Cerebellar nuclear complex (tissue), 1 donor: Measurements from ENCODE around the gene ZNF607.
"Not testable (repeated sequence)": the region's sequence is repeated elsewhere in the genome, so short reads cannot be mapped to it uniquely, and the experiment has no call there.

ENCODE experiments used
- DNase-seq, 2 experiments: peaks; one replicate each; lab custom pipeline; 2025; lab: John Stamatoyannopoulos, UW

Gene ZNF607

GRCh38 chr19:37719111-37719926 is at the start of gene ZNF607:
Gene ZNF607 (minus strand): TSS chr19:37719761. CDS start chr19:37711618, 8,143 bp downstream.
- peak in 1 of 2 experiments; percentile 80 for DNase-seq

GRCh38 chr19:37763488-37763887 is 43.9 kb upstream of the ZNF607 start:
- DNase-seq, result no peak

GRCh38 chr19:37757683-37758082 is 38.1 kb upstream of the ZNF607 start:
- DNase-seq, result not testable (repeated sequence)

DNA sequence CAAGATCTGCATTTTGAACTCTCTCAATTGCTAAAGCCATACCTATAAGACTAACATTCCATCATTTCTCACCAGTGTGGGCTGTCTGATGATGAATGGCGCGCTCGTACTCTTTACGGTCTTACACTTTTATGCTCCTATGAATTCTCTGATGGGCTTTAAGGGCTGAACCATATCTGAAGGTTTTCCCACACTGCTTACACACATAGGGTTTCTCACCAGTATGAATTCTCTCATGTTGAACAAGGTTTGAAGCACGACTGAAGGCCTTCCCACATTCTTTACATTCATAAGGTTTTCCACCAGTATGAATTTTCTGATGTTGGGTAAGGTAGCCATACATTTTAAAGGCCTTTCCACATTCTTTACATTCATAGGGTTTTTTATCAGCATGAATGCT is 18.8 kb upstream of the ZNF607 start:
- DNase-seq, result no peak

- no peak for DNase-seq
These were observed 5.6 kb upstream of the ZNF607 start for GRCh38 chr19:37725181-37725580.

DNA sequence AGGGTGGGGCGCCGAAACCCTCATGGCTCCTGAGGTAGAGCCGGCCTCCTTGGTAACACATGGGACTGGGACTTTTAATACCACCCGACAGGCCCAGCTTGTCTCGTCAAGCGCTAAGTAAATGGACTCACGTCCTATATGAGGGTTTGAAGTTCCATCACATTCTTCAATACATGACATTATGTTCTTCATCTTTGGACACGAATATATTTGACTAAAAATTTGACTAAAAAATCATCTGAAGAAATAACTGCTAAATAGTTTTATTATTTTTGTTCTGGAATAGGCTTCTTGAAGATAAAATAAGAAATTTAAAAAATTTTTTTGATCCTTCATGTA is 335 bp upstream of the ZNF607 start:
- DNase-seq, result no peak

GRCh38 chr19:37718304-37718703 is 1.3 kb downstream of the ZNF607 start:
- DNase-seq, result no peak

DNA sequence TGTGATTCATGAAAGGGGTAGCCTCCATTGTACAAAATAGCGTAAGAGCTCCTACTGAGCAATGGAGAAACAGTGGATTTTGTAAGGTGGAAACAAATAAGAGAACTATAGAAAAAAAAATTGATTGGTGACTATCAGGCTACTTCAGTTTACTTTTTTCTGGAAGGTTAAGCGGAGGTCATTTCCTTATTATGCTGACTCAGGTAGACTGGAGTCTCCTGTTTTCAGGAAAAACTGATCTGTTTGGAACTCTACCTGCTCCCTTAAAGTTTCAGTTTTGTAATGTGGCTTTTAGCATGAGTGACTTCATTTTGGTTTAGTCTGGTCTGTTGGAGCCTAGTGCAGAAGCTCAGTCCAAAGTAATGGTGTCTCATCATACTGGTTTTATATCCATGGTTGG is 3.4 kb downstream of the ZNF607 start:
- DNase-seq, result no peak

- no peak for DNase-seq
These were observed 13.4 kb downstream of the ZNF607 start for GRCh38 chr19:37706052-37706605.

GRCh38 chr19:37699057-37699456 is 20.5 kb downstream of the ZNF607 start:
- no peak for DNase-seq

DNA sequence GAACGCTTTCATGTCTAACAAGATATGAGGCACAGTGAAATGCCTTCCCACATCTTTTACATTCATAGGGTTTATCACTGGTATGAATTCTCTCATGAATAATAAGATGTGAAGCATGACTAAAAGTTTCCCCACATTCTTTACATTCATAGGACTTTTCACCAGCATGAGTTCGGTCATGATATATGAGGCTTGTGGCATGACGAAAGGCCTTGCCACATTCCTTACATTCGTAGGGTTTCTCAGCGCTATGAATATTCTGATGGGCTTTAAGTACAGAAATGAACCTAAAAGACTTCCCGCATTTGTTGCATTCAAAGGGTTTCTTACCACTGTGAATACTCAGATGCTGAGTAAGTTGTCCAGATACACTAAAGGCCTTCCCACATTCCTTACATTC is 21.3 kb downstream of the ZNF607 start:
- DNase-seq, result no peak

DNA sequence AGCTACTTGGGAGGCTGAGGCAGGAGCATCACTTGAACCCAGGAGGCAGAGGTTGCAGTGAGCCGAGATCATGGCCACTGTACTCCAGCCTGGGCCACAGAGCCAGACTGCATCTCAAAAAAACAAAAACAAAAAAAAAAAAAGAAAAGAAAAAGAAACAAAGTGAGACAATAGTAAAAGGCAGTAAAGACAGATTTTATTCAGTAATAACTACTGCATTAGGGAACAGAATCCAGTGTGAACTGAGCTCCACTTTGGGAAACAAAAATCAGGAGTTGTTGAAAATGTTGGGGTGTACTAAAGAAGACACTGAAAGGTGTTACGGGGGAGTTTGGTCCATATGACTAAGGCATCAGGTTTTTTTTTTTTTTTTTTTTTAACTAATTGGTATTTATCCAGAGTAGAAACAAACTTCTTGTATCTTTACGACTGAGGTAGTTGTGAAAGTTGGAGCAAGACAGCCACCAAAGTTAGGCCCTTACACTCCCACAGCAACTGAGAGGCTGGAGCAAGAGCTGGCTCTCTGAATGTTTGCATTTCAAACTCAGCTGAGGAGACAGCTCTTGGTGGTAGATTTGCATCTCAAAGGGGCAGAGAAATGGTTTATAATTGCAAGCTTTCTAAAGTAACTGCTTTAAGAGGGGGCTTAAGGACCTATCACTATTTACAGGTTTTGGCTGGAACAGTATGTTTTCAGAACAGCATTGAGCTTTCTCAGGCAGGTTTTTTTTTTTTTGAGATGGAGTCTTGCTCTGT is 24.2 kb downstream of the ZNF607 start:
- DNase-seq, result no peak

DNA sequence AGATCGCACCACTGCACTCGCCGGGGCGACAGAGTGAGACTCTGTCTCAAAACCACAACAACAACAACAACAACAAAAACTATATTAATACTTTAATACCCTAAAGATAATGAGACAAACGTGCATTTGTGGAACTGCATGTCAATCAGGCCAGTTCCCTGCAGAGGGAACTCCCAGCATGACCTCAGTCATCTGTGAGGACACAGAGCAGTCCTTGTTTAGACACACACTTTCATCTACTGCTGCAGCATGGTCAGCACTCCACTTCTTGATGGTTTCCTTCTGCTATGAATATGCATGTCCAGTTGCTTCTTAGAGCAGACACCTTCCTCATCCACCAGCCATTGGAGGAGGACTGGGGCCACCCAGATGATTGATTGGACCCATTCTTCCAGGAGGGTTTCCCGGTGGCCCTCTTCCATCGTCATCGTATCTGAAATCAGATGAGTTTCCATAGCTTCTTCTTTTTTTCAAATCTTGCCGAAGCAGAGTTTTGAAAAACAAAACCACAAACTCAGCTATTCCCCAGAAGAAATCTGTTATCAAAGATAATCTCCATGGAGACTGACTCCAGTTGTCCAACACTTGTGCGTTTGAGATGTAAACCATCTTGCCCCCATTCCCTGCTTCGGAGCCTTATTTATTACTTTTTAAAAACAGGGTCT is 26.5 kb downstream of the ZNF607 start:
- no peak for DNase-seq

- peak in 1 of 2 experiments; percentile 66 for DNase-seq
These were observed 27.6 kb downstream of the ZNF607 start for GRCh38 chr19:37691881-37692504.

DNA sequence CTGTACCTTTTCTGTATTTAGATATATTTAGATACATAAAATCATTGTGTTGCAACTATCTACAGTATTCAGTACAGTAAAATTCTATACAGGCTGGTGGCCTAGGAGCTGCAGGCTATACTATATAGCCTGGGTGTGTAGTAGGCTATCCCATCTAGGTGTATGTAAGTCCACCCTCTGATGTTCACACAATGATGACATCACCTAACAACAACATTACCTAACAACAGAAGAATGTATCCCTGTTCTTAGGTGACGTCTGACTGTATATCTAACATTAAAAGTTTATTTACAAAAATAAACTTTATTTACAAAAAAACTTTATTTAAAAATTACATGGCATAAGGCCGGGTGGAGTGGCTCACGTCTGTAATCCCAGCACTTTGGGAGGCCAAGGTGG is 36.0 kb downstream of the ZNF607 start:
- DNase-seq, result no peak

DNA sequence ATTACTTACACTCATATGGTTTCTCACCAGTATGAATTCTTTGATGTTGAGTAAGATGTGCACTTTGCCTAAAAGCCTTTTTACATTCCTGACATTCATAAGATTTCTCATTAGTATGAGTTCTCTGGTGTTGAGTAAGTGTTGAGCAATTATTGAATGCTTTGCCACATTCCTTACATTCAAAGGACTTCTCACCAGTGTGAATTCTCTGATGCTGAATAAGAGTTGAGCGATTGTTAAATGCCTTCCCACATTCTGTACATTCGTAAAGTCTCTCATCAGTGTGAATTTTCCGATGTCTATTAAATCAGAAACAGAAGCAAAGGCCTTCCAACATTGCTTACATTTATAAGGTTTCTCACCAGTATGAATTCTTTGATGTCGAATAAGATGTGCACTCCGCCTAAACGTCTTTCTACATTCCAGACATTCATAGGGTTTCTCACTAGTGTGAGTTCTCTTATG is 50.1 kb downstream of the ZNF607 start:
- no peak for DNase-seq

DNA sequence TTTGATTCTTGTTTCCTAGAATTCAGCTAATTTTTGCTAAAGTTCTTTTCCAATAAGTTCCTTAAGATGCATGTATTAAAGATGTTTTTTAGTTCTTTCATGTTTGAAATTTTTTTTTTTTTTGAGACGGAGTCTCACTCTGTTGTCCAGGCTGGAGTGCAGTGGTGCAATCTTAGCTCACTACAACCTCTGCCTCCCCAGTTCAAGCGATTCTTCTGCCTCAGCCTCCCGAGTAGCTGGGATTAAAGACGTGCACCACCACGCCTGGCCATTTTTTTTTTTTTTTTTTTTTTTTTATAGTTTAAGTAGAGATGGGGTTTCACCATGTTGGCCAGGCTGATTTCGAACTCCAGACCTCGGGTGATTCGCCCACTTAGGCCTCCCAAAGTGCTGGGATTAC is 62.4 kb downstream of the ZNF607 start:
- DNase-seq, result not testable (repeated sequence)

GRCh38 chr19:37655689-37656371 is 63.7 kb downstream of the ZNF607 start:
- peak in 1 of 2 experiments; percentile 59 for DNase-seq

GRCh38 chr19:37655301-37655688 is 64.3 kb downstream of the ZNF607 start, which contains the start of gene ZFP30:
Gene ZFP30 (minus strand): TSS chr19:37655465. CDS start chr19:37647822, 7,643 bp downstream.
- peak in 1 of 2 experiments; percentile 52 for DNase-seq

GRCh38 chr19:37654629-37655300 is 64.8 kb downstream of the ZNF607 start:
- DNase-seq, result no peak

GRCh38 chr19:37654118-37654517 is 65.4 kb downstream of the ZNF607 start:
- no peak for DNase-seq
